Measurements from ENCODE around the gene LAMP5.

LAMP5 gene

GRCh38 chr20:9550871-9551270 is 36.5 kb downstream of the LAMP5 start:
- DNase-seq, result no peak

DNA sequence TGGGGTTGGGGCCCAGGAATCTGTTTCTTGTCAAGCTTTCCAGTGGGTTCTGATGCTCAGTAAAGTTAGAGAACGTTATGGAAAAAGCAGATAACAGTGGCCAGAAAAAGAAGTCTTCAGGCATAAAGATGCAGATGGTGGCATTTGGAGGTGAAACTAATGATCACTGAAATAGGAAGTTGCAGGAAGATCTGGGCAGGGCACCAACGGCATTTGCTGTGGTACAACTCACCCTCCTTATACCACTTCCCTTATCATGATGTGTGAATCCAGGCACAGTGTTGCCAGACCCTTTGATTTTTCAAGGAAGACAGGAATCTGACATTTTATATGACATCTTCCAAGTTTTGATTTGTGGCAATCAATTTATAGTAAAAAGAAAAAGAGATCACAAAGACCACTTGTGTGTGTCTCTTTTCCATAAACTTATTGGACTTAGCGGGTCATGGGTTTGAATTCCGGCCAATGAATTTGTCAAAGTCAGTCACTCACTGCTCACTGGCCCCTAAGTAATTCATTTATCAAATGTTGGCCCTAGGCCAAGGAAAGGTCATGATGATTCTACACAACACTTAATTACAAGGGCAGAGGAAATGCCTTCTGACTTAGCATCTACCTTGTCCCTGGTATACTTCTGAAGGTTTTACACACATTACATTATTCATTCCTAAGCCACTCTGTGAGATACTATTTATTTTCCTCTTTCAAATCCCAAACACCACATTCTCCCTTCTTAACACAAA is 37.6 kb downstream of the LAMP5 start:
- DNase-seq, result no peak

DNA sequence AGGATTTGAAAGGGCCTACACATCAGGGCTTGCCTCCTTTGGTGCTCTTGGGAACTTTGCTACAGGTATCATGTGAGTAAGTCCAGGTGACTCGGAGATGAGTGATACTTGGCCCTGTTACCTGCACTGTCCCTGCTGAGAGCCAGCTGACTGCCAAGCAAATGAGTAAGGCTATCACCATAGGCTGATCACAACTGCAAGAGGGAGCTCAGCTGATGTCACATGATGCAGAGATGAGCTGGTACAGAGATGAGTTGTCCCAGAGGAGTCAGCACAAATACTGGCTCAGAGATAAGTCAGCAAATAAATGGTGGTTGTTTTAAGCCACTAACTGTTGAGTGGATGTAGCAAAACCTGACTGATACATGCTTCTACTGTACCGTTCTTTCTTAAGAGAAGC is 41.4 kb downstream of the LAMP5 start:
- DNase-seq, result no peak

- DNase-seq, result no peak
These were observed 43.0 kb downstream of the LAMP5 start for GRCh38 chr20:9557411-9557810.

DNA sequence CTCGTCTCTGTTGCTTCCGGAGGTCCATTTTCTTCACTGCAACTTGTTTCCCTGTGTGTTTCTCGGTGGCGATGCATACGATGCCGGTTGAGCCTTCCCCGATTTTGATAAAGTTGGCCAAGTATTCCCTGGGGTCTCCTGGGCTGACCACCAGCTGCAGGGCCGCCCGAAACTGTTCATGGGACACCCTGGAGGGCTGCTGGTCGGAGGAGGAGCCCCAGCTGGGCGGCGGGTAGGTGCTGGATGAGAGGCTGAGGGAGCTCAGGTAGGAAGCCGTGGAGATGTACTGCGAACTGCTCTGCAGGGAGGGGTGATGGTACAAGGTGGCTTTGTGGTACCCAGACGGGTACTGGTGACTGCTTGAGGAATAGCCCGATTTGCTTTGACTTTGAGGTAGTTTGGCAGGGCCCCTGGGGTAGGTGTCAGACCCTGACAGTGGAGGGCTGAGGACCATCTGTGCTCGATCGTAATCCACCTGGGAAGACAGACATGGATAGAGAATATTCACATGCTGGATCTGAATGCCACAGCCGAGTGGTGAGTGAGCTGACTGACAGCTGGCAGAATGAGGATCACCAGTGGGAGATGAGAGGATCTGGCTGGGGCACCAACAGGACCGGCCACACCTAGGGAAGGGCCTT is 51.6 kb downstream of the LAMP5 start:
- DNase-seq, result no peak

GRCh38 chr20:9566977-9567376 is 52.6 kb downstream of the LAMP5 start:
- no peak for DNase-seq

DNA sequence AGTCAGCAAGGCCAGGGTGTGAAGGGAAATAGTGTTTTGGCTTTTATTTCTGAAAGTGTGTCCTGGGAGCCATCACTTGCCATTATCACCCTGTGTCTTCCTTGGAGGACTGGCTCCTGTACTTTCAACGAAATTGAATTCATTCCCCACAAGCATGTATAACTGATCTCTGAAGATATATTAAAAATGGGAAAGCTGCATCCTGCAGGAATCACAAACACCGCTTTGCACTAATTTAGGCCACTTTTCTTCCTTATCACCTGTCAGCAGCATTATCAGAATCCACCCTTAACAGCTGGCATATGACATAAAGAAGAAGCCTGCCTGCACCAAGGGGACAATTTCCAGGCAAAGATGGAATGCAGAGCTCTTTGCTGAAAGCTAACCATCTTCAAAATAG is 56.2 kb downstream of the LAMP5 start:
- no peak for DNase-seq

DNA sequence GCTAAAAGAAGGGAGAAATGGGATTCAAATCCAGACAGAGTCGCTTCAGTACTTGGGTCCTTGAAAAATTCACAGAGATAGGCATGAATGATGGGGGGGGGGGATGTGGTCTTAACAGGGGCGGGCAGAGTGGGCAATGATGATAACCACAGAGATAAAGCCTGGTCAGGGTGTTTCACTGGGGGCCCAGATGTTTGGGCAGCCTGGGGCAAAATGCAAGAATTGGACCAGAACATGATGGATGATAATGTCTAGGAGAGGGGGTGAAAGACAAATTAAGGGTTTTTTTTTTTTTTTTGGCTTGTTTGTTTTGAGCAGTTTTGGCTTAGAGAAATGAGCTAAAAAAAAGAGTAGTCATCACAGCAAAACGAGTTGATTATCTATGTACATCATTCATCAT is 57.4 kb downstream of the LAMP5 start:
- no peak for DNase-seq

DNA sequence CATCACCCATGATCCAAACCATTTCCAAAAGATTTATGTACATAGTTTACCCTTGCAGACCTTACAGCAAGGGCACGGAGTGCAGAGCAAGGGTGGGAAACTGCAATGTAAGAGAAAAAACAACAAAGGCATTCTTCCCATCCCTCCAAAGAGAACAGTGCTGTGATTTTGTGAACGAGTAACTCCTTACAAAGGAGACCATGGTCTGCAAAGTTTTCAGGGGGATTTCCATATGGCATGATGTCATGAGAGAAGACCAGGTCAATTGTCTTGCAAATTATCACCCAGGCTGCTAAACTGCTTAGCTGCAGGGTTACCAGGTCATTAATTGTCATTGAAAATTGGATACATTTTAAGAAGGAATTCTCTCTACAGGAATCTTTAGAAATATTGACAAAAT is 58.3 kb downstream of the LAMP5 start:
- no peak for DNase-seq

DNA sequence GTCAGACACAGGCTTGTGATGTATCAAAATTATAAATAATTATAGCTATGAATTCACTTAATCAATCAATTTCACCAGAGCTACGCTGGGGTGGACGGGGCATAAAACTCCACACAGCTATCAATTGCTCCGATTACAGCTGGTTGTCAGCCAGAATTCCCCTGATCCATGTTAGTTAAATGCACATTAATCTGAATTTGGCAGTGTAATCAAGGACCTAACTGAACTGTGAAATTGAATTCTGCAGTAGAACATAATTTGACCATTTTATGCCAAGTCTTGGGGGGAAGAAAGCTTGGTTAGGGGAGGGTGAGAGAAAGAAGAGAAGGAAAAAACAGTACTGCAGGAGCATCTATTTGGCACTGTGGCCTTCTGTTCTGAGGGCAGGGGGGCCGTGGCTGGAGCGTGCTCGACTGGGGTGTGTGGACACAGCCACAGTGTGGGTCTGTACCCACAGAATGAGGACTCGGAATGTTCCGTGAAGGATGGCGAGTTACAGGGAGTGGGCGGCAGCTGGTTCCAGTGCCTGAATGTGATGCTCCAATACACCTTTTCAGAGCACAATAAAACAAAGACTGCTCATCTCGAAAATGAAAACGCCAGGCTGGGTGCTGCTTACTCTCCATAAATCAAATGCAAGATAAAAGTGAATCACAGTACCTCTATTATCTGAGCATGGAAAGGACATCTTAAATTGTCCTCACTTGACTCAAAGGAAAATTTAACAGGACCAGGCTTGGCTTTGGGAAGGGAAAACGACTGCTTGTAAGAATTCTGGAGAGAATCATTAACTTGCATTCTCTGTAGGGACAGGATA is 59.2 kb downstream of the LAMP5 start:
- DNase-seq, result no peak

- DNase-seq, result no peak
These were observed 59.8 kb downstream of the LAMP5 start for GRCh38 chr20:9574181-9574580.

DNA sequence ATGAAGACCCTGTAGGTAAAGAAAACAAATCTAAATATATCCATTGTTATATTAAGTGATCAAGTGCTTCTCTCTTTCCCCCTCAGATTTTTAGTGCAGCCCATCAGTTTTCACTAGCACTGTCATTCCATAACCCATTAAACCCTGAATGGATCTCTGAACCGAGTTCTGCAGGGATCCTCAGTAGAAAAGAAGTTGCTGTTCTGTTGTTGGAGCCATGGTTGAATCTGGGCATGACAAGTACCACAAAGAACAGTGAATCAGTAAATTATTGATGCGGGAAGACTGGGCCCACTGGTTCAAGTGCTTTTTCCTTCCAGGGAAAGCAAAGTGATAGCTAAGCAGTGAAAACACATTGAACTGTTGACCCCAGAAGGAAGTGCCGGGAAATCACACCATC is 60.4 kb downstream of the LAMP5 start:
- DNase-seq, result no peak

GRCh38 chr20:9575836-9576235 is 61.4 kb downstream of the LAMP5 start:
- DNase-seq, result no peak

- no peak for DNase-seq
These were observed 62.3 kb downstream of the LAMP5 start for GRCh38 chr20:9576695-9577094.

- DNase-seq, result no peak
These were observed 63.0 kb downstream of the LAMP5 start for GRCh38 chr20:9577397-9577796.

GRCh38 chr20:9578594-9578993 is 64.2 kb downstream of the LAMP5 start:
- DNase-seq, result no peak

Measured in DMS153 (cell line).